22Rv1 (cell line): ENCODE data around the gene FER.

Experiments used
- H3K27ac ChIP-seq: fragments of 450-650 bp; 2 replicates; pipeline ENCODE4 v1.5.1; 2017
- ZFX ChIP-seq: fragments of 450-650 bp; IDR thresholded peaks from 2 replicates; pipeline ENCODE4 v1.6.1; 2017; ENCODE audit warnings: antibody characterized with exemption, borderline replicate concordance
- TF ChIP-seq, protein P1 (sequence below): fragments of 450-650 bp; IDR thresholded peaks from 2 replicates; pipeline ENCODE4 v1.5.1; 2017; ENCODE audit warnings: mild to moderate bottlenecking

FER gene

DNA sequence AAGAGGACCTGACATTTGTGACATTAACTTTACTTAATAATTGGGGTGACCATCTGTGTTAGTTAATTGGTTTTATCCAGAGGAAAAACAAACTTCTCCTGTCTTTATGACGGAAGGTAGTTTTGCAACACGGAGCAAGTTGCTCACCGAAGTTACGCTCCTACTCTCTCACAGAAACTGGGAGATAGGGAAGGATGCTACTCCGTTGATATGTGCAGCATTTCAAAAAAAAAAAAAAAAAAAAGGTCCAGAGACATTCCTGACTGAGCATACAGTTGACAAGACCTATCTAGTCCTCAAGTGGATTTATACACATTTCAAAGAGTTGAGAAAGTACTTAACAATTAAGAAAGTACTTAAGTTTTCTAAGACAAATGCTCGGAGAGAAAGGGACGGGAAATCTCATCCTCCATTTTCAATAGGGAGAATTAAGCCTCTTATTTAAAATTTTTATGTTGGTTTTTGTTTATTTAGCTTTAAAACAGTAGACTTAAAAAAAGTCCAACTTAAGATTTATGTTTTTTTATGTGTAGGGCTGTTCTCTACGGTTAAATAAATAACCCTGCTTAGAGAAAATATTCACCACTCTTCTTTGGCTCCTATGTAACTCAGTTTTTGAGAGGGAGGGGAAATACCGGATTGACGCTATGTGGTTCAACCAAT lies 455 bp upstream of the FER start:
- TF ChIP-seq, protein P1, sequence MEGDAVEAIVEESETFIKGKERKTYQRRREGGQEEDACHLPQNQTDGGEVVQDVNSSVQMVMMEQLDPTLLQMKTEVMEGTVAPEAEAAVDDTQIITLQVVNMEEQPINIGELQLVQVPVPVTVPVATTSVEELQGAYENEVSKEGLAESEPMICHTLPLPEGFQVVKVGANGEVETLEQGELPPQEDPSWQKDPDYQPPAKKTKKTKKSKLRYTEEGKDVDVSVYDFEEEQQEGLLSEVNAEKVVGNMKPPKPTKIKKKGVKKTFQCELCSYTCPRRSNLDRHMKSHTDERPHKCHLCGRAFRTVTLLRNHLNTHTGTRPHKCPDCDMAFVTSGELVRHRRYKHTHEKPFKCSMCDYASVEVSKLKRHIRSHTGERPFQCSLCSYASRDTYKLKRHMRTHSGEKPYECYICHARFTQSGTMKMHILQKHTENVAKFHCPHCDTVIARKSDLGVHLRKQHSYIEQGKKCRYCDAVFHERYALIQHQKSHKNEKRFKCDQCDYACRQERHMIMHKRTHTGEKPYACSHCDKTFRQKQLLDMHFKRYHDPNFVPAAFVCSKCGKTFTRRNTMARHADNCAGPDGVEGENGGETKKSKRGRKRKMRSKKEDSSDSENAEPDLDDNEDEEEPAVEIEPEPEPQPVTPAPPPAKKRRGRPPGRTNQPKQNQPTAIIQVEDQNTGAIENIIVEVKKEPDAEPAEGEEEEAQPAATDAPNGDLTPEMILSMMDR = no peak
- no peak for TF ChIP-seq ZFX
- peak overlapping the region; percentile 87; the same call in 1 of the 2 replicates for H3K27ac ChIP-seq

DNA sequence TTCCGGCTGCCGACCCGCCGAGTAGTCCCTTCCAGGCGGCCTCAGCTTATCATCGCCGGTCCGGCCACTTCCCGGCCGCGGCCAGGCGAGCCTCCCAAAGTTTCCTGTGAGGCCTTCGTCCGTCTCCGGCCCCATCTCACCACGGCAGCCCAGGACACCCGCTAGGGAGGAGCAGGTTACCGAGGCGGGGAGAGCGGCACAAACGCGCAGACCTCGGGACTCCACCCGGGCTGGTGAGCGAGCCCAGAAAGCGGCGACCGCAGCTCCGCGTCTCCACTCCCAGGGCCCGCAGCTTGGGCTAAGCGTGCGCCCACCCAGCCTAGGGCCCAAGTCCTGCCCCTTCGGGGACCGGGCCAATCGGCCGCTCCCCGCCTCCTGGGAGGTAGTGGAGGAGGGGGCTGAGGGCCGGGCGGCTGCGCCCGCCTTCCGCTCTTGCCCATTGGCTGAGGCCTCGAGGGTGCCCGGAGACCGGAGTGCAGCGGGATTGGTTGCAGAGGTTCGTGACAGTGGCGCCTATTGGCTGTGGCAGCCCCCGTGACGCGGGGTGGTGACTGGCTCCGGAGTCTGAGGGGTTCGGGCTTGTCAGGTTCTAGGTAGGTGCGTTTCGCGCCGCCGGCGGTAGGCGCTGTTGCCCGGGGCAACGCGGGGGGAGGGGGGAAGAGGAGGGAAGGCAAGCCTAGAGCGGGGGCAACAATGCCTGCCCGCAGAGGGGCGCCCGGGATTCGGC lies 867 bp downstream of the FER start:
- TF ChIP-seq, protein P1 = peak; percentile 36
- no peak for TF ChIP-seq ZFX
- H3K27ac ChIP-seq = peak overlapping the region; percentile 87

DNA sequence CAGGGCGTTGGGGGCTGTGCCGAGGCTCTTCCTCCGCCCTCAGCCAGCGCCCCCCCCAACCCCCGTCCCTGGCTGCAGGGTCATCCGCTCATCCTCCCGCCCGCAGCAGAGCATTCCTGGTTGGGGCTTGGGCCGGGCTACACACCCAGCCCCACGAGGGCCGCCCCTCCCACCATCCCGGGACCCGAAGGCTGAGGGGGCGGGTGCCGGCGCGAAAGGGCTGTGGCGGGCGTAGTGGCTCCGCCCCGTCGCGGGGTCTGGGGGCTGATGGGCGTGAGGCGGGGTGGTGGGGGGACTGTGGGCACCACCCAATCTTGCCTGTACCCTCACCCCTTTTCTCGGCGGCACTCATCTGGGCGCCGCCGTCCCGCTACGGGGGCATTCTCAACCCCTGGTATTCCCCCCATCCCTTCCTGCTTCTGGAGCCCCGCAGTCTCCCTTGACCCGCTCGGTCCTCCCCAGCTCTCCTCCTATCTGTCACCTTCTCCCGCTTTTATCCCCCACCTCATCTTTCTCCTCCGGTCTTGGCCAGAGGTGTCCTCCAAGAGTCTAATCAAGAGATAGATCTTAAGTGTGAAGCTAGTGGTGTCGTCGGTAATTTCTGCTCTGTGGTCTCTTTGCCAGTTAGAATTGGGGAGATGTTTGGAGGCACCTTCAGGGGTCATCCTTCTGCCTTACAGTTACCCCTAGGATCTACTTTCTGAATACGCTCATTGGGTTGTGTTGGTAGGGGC lies 1.6 kb downstream of the FER start:
- peak overlapping the region; percentile 87 for H3K27ac ChIP-seq
- no peak for TF ChIP-seq ZFX
- TF ChIP-seq, protein P1 = no peak

DNA sequence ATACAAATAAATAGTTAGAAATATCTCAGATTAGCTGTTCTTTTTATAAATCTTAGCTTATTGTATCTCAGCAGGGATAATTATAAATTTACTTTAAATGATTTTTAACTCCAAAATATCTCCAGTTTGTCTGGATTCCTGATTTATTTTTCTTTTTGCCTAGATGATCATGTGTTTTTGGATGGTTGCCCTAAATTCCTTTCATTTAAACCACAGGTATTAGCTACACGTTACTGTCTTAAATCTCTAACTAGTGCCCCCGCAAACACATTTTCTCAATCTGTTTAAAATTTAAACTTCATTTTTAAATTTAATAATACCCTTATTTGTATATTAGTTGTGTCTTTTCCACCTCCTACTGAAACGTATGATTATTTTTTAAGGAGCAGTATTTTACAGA lies 5.6 kb downstream of the FER start:
- no peak overlapping the region for H3K27ac ChIP-seq
- TF ChIP-seq ZFX = no peak
- TF ChIP-seq, protein P1 = no peak

DNA sequence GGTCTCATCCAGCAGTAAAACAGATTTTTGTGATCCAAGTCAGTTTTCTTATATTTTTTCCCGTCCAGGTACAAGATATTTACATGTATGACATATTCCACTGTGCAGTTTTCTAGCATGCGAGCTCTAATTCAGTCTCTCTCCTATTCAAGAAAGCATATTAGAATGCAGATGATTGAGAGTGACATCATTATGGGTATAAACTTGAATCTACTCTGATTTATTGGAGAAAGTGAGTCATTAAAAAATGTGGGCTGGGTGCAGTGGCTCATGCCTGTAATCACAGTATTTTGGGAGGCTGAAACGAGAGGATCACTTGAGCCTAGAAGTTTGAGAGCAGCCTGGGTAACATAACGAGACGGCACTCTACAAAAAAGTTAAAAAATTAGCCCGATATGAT lies 6.2 kb downstream of the FER start:
- H3K27ac ChIP-seq = no peak overlapping the region
- TF ChIP-seq ZFX = no peak
- TF ChIP-seq, protein P1 = no peak

DNA sequence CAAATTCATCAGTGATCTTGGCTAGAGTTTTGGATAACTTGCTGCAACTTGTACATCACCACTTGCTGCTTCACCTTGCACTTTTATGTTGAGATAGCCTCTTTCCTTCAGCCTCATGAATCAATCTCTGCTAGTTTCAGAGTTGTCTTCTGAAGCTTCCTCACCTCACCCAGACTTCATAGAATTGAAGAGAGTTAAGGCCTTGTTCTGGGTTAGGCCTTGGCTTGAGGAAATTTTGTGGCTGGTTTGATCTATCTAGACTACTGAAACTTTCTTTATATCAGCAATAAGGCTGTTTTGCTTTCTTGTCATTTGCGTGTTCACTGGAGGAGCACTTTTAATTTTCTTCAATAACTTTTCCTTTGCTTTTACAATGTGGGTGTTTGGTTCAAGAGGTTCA lies 12.8 kb downstream of the FER start:
- H3K27ac ChIP-seq = no peak overlapping the region

More for the DNA sequence above, 12.8 kb downstream of the FER start:
- TF ChIP-seq, protein P1 = no peak
- TF ChIP-seq ZFX = no peak
